Measurements from ENCODE around the gene APLNR.
"Not testable (repeated sequence)": the region's sequence is repeated elsewhere in the genome, so short reads cannot be mapped to it uniquely, and the experiment has no call there.

The APLNR gene

DNA sequence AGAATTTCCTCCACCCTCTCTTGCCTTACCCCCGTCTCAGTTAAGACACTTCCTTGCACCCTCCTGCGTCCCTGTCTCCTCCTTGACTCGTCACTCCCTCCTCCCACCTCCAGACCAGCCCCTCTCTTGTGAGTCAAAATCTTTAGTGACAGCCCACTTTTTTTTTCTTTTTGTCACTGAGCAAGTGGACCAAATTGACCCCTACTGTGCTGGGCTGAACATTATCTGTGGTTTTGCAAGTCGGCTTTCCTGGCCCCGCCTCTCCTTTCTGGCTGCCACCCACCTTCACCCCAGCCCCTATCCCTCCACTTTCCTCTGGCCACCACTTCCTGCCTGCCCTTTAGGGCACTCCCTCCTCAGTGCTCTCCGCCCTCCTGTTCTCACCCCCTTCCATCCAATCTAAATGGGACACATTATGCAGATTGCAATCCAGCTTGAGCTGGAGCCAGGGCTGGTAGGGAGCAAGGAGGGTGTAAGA lies at the start of gene APLNR:
Gene APLNR, minus strand, starts transcription at position 47 of the 478 bp plus-strand sequence. CDS start 246 bp downstream, outside the sequence.
- DNase-seq = no peak

DNA sequence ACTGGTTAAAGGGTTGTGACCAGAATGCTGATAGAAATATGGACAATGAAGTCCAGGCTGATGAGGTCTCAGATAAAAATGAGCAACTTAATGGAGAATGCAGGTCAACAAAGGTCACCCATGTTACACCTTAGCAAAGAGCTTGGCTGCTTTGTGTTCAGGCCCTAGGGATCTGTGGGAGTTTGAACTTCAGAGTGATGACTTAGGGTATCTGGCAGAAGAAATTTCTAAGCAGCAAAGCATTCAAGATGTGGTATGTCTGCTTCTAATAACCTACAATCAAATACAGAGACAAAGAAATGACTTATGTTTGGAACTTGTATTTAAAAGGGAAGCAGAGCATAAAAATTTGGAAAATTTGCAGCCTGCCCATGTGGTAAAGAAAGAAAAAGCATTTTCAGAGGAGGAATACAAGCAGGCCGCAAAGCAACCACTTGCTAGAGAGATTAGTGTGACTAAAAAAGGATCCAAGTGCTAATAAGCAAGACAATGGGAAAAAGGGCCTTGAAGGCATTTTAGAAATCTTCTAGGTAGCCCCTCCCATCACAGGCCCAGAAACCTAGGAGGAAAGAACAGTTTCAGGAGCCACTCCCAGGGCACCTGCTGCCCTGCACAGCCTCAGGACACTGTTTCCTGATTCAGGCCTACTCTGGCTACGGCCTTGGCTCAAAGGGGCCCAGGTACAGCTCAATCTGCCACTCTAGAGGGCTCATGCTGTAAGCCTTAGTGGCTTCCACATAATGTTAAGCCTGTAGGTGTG lies 46.4 kb upstream of the APLNR start:
- no peak for DNase-seq

GRCh38 chr11:57281546-57281945 lies 44.5 kb upstream of the APLNR start:
- not testable (repeated sequence) for DNase-seq

GRCh38 chr11:57279116-57279515 lies 42.1 kb upstream of the APLNR start:
- no peak for DNase-seq

GRCh38 chr11:57278721-57279095 lies 41.7 kb upstream of the APLNR start:
- DNase-seq = peak; percentile 46

DNA sequence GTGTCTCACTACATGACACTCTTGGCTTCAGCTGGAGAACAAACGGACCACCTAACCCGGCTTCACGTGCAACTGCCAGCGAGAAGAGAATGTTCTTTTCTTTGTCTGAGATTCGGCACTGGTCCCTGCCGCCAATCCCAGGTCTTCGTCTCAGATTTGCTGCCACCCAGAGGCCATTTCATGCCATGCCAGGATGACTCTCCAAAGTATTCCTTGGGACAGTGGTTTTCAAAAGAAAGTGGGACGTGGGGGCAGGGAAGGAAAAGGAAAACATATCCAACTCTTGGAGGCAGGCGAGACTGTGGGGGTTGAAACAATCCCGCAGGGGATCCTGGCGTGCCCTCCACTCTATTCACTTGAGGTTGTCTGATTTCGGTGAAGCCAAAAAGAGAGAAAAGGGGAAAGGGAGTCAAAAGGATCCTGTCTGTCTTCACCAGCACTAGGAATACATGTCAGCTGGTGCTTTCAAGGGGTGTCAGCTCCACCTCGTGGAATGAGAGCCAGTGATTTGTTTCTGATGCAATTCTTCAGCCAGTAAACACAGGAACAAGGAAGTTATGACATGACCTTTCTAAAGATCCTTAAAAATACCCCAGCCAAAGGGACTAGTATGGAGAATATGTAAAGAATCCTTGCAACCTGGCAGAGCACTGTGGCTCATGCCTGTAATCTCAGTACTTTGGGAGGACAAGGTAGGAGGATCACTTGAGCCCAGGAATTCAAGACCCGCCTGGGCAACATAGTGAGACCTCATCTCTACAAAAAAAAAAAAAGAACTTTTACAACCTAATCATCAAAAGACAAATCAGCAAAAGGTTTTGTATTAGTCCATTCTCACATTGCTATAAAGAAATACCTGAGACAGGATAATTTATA lies 41.0 kb upstream of the APLNR start:
- DNase-seq = peak; percentile 87

- DNase-seq = peak; percentile 62
Observed at GRCh38 chr11:57276971-57277675, 40.1 kb upstream of the APLNR start.

DNA sequence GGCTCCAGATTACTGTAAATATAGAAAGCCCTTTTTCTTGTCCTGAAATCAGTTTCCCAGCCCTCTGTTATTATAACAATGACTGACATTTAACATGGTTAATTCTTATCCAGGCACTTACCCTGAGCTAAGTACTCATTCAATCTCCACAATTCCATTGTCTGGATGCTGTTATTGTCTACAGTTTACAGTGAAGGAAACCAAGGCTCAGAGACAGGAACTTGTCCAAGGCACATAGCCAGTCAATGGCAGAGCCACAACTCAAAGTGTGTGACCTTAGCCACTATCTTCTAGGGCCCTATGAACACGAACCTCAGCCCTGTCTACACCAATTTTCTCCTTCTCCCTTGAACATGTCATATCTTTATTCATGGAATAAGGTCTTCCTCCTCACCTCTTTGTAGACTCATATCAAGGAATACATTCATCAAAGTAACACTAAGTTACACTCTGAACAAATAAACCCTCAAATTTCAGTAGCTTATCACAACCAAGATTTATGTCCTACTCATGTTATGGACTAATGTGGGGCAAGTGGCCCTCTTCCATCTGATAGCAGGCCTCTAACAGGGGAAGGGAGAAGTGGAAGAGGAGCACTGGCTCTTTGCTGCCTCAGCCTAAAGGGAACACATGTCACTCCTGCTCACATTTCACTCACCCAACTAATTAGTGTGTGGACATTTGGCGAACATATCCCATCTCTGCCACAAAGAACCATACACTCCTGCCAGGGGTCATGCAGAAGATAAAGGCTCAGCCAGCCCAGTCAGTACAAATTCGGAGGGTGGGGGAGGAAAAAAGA lies 39.3 kb upstream of the APLNR start:
- peak; percentile 12 for DNase-seq

- DNase-seq = no peak
Observed at GRCh38 chr11:57275582-57275981, 38.5 kb upstream of the APLNR start.

DNA sequence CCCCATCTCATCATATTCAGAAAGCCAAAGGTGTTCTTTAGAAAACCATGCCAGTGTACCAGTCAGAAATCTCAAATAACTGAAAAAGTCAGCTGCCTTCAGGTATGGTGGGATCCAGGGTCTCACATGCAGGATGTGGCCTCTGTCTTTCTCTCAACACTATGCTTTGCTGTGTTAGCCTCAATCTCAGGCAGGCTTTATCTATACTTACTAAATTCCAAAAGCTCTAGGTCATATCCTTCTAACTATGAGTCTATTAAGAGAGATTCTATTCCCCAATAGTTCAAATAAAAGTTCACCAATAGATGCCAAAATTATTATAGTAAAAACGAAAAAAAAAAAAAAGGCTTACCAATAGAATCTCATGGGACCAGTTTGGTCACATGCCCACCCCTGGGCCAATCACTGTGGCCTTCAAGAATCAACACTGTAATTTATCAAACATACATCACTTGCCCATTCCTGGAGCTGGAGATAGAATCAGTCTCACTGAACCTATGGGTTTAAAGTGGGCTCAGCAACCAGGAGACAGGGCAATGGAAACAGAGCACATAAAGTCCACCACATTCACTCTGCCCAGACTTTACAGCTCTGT lies 38.0 kb upstream of the APLNR start:
- no peak for DNase-seq

DNA sequence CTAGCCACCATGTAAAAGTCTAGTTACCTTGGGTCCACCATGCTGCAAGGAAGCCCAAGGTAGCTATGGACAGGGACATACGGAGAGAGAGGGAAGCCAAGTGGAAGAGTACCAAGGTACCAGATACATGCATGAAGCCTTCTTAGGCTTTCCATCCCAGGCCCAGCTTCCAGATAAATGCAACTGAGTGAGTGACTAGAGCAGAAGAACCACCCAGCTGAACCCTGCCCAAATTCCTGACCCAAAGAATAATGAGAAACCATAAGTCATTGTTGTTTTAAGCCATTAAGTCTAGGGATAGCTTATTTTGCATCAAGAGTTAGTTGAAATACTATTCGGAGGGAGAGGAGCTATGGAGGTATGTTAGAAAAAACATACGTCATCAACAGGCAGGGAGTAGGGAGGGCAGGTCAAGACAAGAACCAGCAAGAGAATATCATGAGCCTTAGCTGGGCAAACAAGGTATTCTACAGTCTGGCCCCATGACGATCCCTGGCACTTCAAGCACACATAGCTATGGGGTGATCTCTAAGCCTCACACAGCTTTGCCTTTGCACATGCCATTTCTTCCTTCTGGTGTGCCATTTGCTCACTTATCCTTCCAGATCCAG lies 36.5 kb upstream of the APLNR start:
- DNase-seq = no peak

- DNase-seq = no peak
Observed at GRCh38 chr11:57269571-57270021, 32.5 kb upstream of the APLNR start.

GRCh38 chr11:57266157-57266556 lies 29.1 kb upstream of the APLNR start:
- DNase-seq = no peak

- DNase-seq = no peak
Observed at GRCh38 chr11:57263351-57263750, 26.3 kb upstream of the APLNR start.

DNA sequence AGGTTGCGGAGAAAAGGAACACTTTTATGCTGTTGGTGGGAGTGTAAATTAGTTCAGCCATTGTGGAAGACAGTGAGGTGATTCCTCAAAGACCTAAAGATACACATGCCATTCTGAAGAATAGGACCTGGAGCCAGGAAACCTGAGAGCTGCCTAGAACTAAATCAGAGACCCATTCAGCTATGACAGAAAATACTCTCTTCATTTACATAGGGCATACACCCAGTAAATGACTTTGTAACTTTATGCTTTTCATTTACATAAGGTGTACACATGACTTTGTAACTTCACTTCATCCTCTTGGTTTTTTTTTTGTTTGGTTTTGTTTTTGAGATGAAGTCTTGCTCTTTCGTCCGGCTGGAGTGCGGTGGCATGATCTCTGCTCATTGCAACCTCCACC lies 25.1 kb upstream of the APLNR start:
- DNase-seq = no peak

DNA sequence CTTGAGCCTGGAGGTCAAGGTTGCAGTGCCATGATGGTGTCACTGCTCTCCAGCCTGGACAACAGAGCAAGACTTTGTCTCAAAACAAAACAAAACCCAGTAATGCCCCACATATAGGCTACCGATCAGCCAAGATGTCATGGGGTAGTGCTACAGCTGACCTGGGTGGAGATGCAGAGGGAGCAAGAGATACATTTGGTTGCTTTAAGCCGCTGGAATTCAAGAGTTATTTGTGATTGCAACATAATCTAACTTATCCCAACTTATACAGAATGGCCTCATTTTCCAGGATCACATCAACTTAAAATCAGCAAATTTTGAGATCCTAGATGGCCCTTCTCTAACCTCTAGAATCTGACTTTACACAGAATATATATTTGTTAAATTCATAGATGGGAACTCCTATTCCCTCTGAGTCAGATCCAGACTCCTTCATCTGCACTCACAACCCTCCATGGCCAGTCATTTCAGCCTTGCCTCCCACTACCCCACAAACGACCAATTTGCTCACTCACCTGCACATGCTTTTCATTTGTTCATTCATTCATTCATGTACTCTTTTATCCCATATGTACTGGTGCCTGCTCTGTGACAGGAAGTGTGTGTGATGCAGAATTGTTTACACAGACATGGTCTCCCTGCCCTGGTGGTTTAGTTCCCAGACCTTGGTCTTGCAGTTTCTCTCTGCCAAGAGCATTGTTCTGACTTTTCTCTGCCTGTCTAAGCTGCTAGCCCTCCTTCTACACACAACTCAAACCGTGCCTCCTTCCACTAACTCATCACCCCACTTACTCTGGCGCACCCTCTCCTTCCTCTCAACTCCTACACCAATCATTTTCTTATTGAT lies 24.1 kb upstream of the APLNR start:
- no peak for DNase-seq

DNA sequence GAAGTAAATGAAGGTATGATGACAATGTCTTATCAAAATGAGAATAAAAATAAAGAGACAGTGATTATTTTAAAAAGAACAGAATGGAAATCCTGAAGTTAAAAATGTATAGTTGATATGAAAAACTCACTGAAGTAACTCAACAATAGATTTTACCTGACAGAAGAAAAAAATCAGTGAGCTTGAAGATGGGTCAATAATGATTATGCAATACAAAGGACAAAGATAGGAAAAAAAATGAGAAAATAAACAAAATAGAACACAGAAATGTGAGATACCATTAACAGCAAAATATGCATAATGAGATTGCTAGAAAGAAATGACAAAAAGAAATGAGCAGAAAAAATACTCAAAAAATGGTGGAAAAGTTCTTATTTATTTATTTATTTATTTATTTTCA lies 19.1 kb upstream of the APLNR start:
- no peak for DNase-seq

GRCh38 chr11:57255618-57256017 lies 18.6 kb upstream of the APLNR start:
- no peak for DNase-seq

DNA sequence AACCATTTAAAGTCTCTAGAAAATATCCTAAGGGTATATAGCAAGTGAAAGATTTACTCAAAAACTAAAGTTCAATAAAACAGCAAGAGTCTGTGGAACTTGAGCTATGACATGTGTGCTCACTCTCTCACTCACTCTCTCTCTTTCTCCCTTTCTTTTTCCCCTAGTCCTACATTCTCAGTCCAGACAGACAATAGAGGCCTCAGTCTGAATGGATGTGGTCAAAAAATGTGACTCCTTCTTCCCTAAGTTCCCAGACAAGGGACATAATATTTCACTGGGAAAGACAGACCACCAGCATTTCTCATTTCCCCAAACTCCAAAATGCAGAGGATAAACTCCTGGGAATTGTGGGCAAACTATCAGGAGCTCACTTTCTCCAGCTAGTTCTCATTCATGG lies 17.6 kb upstream of the APLNR start:
- DNase-seq = no peak

- DNase-seq = peak; percentile 28
Observed at GRCh38 chr11:57251491-57252104, 14.5 kb upstream of the APLNR start.
